Body of pancreas (tissue), 4 donors: Measurements from ENCODE around the gene RPL35. TPM values are rescaled to one million over a fixed set of nuclear protein-coding genes. Genes with fewer than 3 reads are reported as not detected.

Experiments
- ATAC-seq: fragments of 150-250 bp; one replicate; pipeline ENCODE4 v1.9.1; 2016
- DNase-seq, 4 donors: peaks; one replicate each; pipeline ENCODE4 v3.0.0-alpha.2; 2019
- H3K27ac ChIP-seq, 4 donors: fragments of 200-600 bp; sonication (generic); 1 replicate in 3 of 4; 2 replicates in 1 of 4; pipeline versions ENCODE4 v1.5.1 to v1.6.1; 2016 to 2019; ENCODE audit warnings: mild to moderate bottlenecking in 1 of 4, mixed read lengths in 1 of 4, moderate library complexity in 1 of 4
- H3K27me3 ChIP-seq, 2 donors: fragments of 200-600 bp; sonication (generic); one replicate each; pipeline ENCODE4 v1.6.0; 2016; ENCODE audit warnings: mild to moderate bottlenecking in 1 of 2
- H3K36me3 ChIP-seq, 2 donors: fragments of 200-600 bp; sonication (generic); replicated peaks in 1 of 2; 2 replicates each; pipeline ENCODE4 v1.5.1; 2016; ENCODE audit warnings: low read depth in 2 of 2; ENCODE audit not compliant: insufficient read depth in 1 of 2
- H3K4me1 ChIP-seq: fragments of 200-600 bp; sonication (generic); one replicate; pipeline ENCODE4 v1.6.0; 2016
- H3K4me3 ChIP-seq, 2 donors: fragments of 200-600 bp; sonication (generic); 1 replicate in 1 of 2; 2 replicates in 1 of 2; pipeline ENCODE4 v1.5.1; 2016 to 2019
- H3K9me3 ChIP-seq, 3 donors: fragments of 200-600 bp; sonication (generic); 1 replicate in 2 of 3; 2 replicates in 1 of 3; pipeline ENCODE4 v1.5.1; 2016
- CTCF ChIP-seq, 7 experiments: fragments of 450-650 bp in 4 of 7; fragments of 200-600 bp in 3 of 7; sonication (generic) in 3 of 7; IDR thresholded peaks; one replicate each; pipeline ENCODE4 v1.5.1; 2016 to 2019; ENCODE audit warnings: antibody characterized with exemption in 7 of 7
- POLR2A ChIP-seq, 3 donors: fragments of 450-650 bp; IDR thresholded peaks; one replicate each; pipeline ENCODE4 v1.6.1; 2016; ENCODE audit warnings: antibody characterized with exemption in 3 of 3, mild to moderate bottlenecking in 2 of 3
- WGBS, 2 donors: methylation state at CpG; one replicate each; pipeline ENCODE4 v1.1.5; 2017; 5-methylcytosine and 5-hydroxymethylcytosine counted together
- intact Hi-C: fragments of 100-400 bp; cut with DNase I; formaldehyde crosslinking; loops from one replicate; pipeline ENCODE4 v1.15.1; 2023
- total RNA-seq, 2 donors: library from RNA; depleted of rRNA; stranded (reverse); fragments of >200 nt; gene quantifications; one replicate each; pipeline ENCODE4 v1.1.0, GENCODE V29; 2016

Gene RPL35
- total RNA-seq, 2 donors from 2014 or later: 1,031 to 1,035 TPM

- ATAC-seq (no peak), DNase-seq (no peak)
- H3K4me1 ChIP-seq: peaks cover 22% of the 10 kb centered on the region
- intact Hi-C loops: no loop called here
- no peaks in the 10 kb centered on the region for H3K9me3 ChIP-seq
- H3K27ac ChIP-seq: no peak overlapping the region
- no peaks in the 10 kb centered on the region for H3K36me3 ChIP-seq
- H3K27me3 ChIP-seq: no peaks in the 10 kb centered on the region
- no peak for TF ChIP-seq CTCF (IDR thresholded peaks at IDR 0.05)
- TF ChIP-seq POLR2A (IDR thresholded peaks at IDR 0.05): no peak
- WGBS, 2 donors: 84 to 87% methylated on average over 5 of the region's 5 CpGs
- no peak overlapping the region for H3K4me3 ChIP-seq
Measured at GRCh38 chr9:124814164-124814535, 47.6 kb downstream of the RPL35 start.

GRCh38 chr9:124813501-124814163 lies 48.1 kb downstream of the RPL35 start:
- H3K4me3 ChIP-seq: no peak overlapping the region
- no peaks in the 10 kb centered on the region for H3K36me3 ChIP-seq
- DNase-seq (no peak), ATAC-seq (no peak)
- H3K9me3 ChIP-seq: no peaks in the 10 kb centered on the region
- WGBS, 2 donors: 85 to 91% methylated on average over 10 to 11 of the region's 11 CpGs
- intact Hi-C loops: no loop called here
- TF ChIP-seq POLR2A (IDR thresholded peaks at IDR 0.05) (no peak), CTCF (IDR thresholded peaks at IDR 0.05) (no peak)
- no peaks in the 10 kb centered on the region for H3K27me3 ChIP-seq
- peaks cover 17% of the 10 kb centered on the region for H3K4me1 ChIP-seq
- no peak overlapping the region for H3K27ac ChIP-seq

GRCh38 chr9:124813041-124813440 lies 48.7 kb downstream of the RPL35 start:
- H3K9me3 ChIP-seq: no peaks in the 10 kb centered on the region
- ATAC-seq (no peak), DNase-seq (no peak)
- intact Hi-C loops: no loop called here
- no peak overlapping the region for H3K4me3 ChIP-seq
- H3K4me1 ChIP-seq: peaks cover 11% of the 10 kb centered on the region
- WGBS, 2 donors: 92 to 94% methylated on average over 7 of the region's 7 CpGs
- no peak overlapping the region for H3K27ac ChIP-seq
- no peaks in the 10 kb centered on the region for H3K27me3 ChIP-seq
- TF ChIP-seq POLR2A (IDR thresholded peaks at IDR 0.05) (no peak), CTCF (IDR thresholded peaks at IDR 0.05) (no peak)
- no peaks in the 10 kb centered on the region for H3K36me3 ChIP-seq

- Histone ChIP-seq H3K27me3 (no peaks in the 10 kb centered on the region), H3K4me3 (no peak overlapping the region), H3K4me1 (peaks cover 6% of the 10 kb centered on the region), H3K9me3 (no peaks in the 10 kb centered on the region), H3K36me3 (no peaks in the 10 kb centered on the region), H3K27ac (no peak overlapping the region)
- no peak for DNase-seq
- TF ChIP-seq CTCF (IDR thresholded peaks at IDR 0.05) (no peak), POLR2A (IDR thresholded peaks at IDR 0.05) (no peak)
- 78 to 85% methylated on average over 6 of the region's 6 CpGs for WGBS, 2 donors
- no peak for ATAC-seq
- intact Hi-C loops: no loop called here
Measured at GRCh38 chr9:124812441-124812876, 49.3 kb downstream of the RPL35 start.
